Measurements from ENCODE around the gene OR2F2. TPM values are rescaled to one million over a fixed set of nuclear protein-coding genes. Genes with fewer than 3 reads are reported as not detected.

The OR2F2 gene
- total RNA-seq, 2 donors from 2014 or later = not detected

DNA sequence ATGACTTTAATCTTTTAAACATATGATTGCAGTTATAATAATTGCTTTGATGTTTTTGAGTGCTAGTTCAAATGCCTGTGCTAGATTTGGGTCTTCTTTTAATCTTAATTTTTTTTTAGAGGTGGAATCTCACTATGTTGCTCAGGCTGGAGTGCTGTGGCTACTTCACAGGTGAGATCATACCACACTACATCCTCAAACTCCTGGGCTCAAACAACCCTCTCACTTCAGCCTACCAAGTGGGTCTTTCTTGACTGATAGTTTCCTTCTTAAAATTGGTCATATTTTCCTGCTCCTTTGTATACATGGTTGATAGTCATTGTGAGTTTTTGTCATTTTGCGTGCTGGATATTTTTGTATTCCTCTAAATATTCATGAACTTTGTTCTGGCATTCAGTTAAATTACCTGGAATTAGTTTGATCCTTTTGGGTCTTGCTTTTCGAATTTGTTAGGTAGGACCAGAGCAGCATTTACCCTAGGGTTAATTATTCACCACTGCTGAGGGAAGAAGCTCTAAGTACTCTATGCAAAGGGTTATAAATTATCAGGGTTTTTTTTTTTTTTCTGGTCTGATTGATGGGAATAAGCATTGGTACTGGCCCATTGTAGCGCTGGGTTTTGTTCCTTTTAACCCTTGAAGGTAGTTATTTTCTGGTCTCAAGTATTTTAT, 21.0 kb upstream of the OR2F2 start:
- no peak overlapping the region for H3K27ac ChIP-seq
- TF ChIP-seq, protein P1, sequence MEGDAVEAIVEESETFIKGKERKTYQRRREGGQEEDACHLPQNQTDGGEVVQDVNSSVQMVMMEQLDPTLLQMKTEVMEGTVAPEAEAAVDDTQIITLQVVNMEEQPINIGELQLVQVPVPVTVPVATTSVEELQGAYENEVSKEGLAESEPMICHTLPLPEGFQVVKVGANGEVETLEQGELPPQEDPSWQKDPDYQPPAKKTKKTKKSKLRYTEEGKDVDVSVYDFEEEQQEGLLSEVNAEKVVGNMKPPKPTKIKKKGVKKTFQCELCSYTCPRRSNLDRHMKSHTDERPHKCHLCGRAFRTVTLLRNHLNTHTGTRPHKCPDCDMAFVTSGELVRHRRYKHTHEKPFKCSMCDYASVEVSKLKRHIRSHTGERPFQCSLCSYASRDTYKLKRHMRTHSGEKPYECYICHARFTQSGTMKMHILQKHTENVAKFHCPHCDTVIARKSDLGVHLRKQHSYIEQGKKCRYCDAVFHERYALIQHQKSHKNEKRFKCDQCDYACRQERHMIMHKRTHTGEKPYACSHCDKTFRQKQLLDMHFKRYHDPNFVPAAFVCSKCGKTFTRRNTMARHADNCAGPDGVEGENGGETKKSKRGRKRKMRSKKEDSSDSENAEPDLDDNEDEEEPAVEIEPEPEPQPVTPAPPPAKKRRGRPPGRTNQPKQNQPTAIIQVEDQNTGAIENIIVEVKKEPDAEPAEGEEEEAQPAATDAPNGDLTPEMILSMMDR (IDR thresholded peaks at IDR 0.05) = no peak
- no peak overlapping the region for H3K4me3 ChIP-seq
- no peak for ATAC-seq (ENCODE audit: insufficient number of reproducible peaks, low FRiP score, low read depth)
- no peaks in the 10 kb centered on the region for H3K36me3 ChIP-seq
- DNase-seq (ENCODE audit: low spot score) = no peak
- H3K4me1 ChIP-seq (ENCODE audit: control insufficient read depth in 1 of 2, low read depth in 2 of 2) = peaks cover 0 to 3% of the 10 kb centered on the region in 2 donors
- no peaks in the 10 kb centered on the region for H3K27me3 ChIP-seq (replicated peaks; ENCODE audit: insufficient read depth)
- no peaks in the 10 kb centered on the region for H3K9me3 ChIP-seq

DNA sequence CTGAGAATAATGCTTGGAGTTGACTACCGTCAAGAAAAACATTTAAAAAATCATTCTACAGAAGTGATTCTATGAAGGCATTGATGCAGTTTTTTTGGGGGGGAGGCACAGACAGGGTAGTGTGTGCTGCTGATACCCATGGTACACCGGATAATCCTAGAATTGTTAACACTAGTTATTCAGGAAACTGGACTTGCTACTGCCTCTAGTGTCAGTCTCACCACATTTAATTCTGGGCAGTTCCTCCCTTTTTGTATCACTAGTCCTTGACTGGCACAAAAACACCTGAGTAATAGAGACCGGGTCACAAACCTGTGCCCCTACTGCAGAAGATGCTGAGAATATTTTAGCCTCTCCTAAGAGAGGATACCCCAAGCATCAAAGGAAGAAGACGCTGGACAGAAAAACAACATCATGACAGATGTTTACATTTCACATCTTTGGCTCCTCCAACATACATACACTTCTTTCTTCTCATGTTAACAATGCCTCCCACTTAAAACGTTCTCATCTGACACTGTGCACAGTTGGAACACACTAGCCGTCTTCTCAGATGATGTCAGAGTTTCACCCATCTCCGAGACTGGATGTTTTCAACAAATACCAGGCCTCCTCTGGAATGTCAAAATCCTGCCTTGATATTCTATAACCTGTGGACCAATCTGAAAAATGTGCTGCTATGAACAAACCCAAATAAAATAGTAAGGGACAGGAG, 19.9 kb upstream of the OR2F2 start:
- TF ChIP-seq, protein P1 (IDR thresholded peaks at IDR 0.05) = no peak
- H3K27ac ChIP-seq = no peak overlapping the region
- ATAC-seq (ENCODE audit: insufficient number of reproducible peaks, low FRiP score, low read depth) (no peak), DNase-seq (ENCODE audit: low spot score) (no peak)
- peaks cover 0 to 2% of the 10 kb centered on the region in 2 donors for H3K4me1 ChIP-seq (ENCODE audit: control insufficient read depth in 1 of 2, low read depth in 2 of 2)
- H3K27me3 ChIP-seq (replicated peaks; ENCODE audit: insufficient read depth) = no peaks in the 10 kb centered on the region
- H3K9me3 ChIP-seq = no peaks in the 10 kb centered on the region
- no peak overlapping the region for H3K4me3 ChIP-seq
- no peaks in the 10 kb centered on the region for H3K36me3 ChIP-seq

DNA sequence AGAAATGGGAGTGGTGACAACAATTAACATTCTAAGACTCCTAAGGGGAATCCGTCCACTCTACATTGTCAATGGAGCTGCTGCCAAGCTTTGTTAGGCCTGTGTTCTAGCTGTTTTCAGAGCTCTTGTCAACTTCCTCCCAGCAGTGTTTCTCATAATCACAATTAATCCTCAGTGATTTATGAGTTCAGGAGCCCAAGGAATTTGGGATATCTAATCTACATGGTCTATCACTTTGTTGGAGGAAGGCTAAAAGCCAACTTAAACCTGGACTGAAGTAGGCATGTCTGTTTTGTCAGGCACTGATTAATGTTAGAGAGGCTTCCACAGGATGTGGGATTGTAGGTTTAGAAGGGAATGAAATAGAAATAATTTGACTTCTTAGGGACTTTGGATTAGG, 10.2 kb upstream of the OR2F2 start:
- ATAC-seq (ENCODE audit: insufficient number of reproducible peaks, low FRiP score, low read depth) = no peak
- H3K9me3 ChIP-seq = no peaks in the 10 kb centered on the region
- no peak for DNase-seq (ENCODE audit: low spot score)
- H3K4me1 ChIP-seq (ENCODE audit: control insufficient read depth in 1 of 2, low read depth in 2 of 2) = no peaks in the 10 kb centered on the region
- H3K27ac ChIP-seq = no peak overlapping the region
- TF ChIP-seq, protein P1 (IDR thresholded peaks at IDR 0.05) = no peak
- no peak overlapping the region for H3K4me3 ChIP-seq
- no peaks in the 10 kb centered on the region for H3K27me3 ChIP-seq (replicated peaks; ENCODE audit: insufficient read depth)
- no peaks in the 10 kb centered on the region for H3K36me3 ChIP-seq

DNA sequence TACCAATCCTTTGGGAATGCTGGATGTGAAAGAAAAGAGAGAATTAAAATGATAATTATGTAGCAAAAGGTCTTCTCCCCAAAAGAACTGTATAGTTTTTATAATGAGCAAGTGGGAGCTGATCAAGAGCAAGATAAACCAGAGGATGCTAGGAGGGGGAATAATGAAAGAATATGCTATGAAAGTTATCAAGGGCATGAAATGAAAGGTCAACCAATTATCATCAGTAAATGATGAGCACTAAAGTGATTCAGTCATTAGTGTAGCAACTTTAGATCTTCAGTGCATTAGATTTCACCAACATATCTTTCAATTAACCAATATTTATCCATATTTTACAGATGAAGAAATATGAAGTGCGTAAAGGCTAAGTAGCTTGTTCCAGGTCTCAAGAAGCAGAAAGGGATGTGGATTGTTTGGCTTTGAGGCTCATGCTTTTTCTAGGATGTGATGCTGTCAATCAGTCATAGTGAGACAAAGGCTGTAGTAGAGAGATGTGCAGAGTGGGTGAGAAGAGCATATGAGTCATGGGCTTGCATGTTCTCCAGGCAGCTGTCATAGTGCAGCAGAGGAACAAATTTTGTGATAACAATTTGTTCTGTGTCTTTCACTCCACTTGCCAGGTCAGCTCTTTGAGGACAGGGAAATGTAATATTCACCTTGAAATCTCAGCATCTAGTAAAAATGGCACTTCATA, 5.7 kb upstream of the OR2F2 start:
- TF ChIP-seq, protein P1 (IDR thresholded peaks at IDR 0.05) = no peak
- DNase-seq (ENCODE audit: low spot score) (no peak), ATAC-seq (ENCODE audit: insufficient number of reproducible peaks, low FRiP score, low read depth) (no peak)
- peaks cover 0 to 1% of the 10 kb centered on the region in 2 donors for H3K4me1 ChIP-seq (ENCODE audit: control insufficient read depth in 1 of 2, low read depth in 2 of 2)
- H3K36me3 ChIP-seq = no peaks in the 10 kb centered on the region
- no peak overlapping the region for H3K4me3 ChIP-seq
- H3K27me3 ChIP-seq (replicated peaks; ENCODE audit: insufficient read depth) = no peaks in the 10 kb centered on the region
- H3K9me3 ChIP-seq = no peaks in the 10 kb centered on the region
- no peak overlapping the region for H3K27ac ChIP-seq

DNA sequence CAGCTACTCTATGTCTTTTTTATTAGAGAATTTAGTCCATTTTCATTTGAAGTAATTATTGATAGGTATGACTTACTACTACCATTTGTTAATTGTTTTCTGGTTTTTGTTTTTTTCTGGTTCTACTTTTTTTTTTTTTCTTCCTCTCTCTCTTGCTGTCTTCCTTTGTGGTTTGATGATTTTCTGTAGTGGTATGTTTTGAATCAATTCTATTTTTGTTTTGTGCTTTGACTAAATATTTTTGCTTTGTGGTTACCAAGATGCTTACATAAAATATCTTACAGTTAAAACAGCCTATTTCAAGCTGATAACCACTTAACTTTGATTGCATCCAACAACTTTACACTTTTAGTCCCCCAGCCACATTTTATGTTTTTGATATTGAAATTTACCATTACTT, 3.3 kb upstream of the OR2F2 start:
- H3K9me3 ChIP-seq = no peaks in the 10 kb centered on the region
- ATAC-seq (ENCODE audit: insufficient number of reproducible peaks, low FRiP score, low read depth) (no peak), DNase-seq (ENCODE audit: low spot score) (no peak)
- peaks cover 0 to 11% of the 10 kb centered on the region in 2 donors for H3K4me1 ChIP-seq (ENCODE audit: control insufficient read depth in 1 of 2, low read depth in 2 of 2)
- TF ChIP-seq, protein P1 (IDR thresholded peaks at IDR 0.05) = no peak
- H3K36me3 ChIP-seq = no peaks in the 10 kb centered on the region
- no peaks in the 10 kb centered on the region for H3K27me3 ChIP-seq (replicated peaks; ENCODE audit: insufficient read depth)
- no peak overlapping the region for H3K4me3 ChIP-seq
- no peak overlapping the region for H3K27ac ChIP-seq

Measured in thoracic aorta (tissue), 2 donors.